Measurements from ENCODE around the gene IGF2.

IGF2 gene

DNA sequence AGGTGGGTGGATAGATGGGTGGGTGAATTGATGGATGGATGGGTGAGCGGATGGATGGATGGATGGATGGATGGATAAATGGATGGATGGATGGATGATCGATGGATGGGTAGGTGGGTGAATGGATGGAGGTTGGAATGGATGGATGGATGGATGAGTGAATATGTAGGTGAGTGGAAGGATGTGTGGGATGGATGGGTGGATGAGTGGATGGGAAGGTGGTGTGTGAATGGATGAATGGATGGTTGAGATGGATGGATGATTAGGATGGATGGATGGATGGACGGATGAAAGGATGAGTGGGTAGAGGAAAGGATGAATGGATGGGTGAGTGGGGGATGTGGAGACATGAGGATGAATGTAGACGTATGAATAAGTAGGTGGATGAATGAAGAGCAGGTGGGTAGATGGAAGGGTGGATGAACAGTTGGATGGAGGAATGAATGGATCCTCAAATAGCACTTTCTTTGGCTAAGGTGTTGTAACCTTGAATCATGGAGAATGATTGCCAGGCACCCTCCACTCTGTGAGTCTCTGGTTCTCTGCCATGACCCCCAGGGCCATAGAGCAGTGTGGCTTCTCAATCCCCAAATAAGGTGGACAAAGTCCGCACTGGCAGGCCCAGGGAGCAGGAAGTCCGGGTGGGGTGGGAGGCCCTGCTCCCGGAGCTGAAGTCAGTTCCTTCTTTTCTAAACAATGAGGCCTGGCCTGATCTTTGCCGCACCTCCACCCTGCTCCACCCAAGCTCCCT, 36.9 kb downstream of the IGF2 start:
- no peak for DNase-seq

- no peak for DNase-seq
Measured at GRCh38 chr11:2101171-2101675, 38.0 kb downstream of the IGF2 start.

DNA sequence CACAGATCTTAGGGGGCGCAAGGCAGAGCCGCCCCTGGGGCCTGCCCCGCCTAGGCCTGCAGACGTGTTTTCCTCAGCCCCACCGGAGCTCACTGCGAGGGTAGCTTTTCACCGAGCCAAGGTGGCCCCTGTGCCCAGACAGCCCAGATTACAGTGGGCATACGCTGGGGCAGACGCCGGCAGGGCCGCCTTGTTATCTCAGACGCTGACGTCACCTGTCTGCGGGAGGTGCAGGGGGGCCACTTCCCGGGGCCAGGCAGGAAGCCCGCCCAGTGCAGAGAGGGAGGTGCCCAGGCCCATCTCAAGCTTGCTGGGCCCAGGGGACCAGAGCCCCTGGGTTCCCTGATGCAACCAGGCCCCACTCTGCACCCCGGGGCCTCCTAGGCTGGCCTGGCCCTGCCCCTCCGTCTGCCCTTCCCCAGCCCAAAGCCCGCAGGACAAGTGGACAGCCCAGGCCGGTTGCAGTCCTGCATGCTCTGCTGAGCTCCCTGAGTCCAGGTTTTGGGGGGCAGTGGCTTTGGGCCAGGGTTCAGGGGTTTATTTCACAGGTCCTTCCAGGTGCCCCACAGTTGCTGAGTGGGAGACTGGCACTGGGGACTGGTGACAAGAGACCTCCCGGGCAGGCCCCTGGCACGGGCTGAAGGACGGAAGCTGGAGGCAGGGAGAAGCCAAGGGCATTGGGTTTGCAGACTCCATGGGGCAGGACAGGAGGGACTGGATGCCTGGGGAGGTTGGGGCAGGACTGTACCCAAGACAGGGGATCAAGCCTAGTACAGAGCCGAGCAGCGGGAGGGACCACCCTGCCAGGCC, 38.6 kb downstream of the IGF2 start:
- DNase-seq, result no peak

DNA sequence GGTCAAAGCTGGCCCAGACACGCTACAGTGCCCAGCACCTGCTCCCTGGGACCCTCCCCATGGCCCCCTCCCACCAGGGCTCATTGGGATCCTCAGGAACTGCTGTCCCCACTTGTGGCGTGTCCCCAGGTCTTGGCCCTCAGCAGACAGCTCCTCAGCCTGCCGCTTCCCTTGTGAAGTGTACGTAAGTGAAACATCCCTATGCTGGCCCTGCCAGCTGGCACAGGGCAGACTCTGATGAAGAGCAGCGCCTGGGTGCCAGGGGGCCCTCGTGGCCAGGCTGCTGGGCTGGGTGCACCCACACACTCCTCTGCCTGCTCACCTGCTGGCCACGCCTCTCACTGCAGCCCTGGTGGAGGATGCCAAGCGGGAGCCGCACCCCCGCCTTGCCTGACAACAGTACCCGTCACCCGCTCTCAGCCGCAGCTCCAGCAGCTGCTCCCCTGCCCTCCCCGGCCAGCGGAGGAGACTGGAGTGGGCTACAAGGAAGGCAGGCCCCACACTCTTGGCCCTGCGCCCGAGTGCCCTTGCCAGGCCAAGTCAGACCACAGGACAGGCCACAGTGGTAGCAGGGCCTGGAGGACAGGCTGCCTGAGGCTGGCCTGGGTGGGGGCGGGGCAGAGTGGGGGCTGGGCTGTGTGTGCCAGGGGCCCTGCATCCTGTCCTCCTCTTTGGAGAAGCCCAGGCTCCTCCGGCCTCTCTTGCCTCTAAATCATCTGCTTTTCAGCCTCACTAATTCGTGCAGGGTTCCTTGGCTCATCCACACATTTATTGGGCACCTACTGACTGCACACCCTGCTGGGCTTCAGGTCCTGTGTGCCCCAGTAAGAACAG, 39.5 kb downstream of the IGF2 start:
- DNase-seq, result no peak

- no peak for DNase-seq
Measured at GRCh38 chr11:2098691-2099515, 40.3 kb downstream of the IGF2 start.

DNA sequence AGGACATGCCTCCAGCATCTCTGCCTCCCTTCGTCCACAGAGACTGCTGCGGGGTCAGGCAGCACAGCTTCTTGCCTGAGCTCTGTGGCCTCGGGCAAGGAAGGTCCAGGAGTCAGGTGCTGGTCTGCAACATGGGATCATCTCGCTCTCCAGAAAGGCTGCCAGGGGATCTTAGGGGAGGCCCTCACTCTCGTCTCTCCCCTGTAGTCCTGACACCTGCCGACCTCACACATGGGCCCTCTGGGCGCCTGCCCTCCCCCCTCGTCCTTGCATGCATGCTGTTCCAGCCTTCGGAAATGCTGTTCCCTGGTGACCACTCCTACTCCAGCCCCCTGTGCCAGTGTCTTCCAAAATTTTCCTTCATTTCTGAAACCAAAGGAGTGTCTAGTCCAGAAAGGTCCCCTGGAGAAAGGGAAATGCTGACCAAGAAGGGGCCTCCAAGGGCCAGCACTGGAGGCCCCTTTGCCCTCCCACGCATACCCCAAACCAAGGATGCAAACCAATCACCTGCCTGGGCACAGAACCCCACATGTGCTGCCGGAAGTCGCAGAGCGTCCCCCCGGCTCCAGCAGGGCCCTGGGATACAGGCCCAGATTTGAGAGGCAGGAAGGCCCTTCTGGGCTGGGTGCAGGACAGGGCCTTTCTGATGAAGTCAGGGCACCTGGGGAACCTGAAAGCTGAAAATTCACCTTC, 41.0 kb downstream of the IGF2 start:
- DNase-seq, result no peak

- no peak for DNase-seq
Measured at GRCh38 chr11:2097356-2097997, 41.7 kb downstream of the IGF2 start.

- DNase-seq, result no peak
Measured at GRCh38 chr11:2096919-2097301, 42.3 kb downstream of the IGF2 start.

DNA sequence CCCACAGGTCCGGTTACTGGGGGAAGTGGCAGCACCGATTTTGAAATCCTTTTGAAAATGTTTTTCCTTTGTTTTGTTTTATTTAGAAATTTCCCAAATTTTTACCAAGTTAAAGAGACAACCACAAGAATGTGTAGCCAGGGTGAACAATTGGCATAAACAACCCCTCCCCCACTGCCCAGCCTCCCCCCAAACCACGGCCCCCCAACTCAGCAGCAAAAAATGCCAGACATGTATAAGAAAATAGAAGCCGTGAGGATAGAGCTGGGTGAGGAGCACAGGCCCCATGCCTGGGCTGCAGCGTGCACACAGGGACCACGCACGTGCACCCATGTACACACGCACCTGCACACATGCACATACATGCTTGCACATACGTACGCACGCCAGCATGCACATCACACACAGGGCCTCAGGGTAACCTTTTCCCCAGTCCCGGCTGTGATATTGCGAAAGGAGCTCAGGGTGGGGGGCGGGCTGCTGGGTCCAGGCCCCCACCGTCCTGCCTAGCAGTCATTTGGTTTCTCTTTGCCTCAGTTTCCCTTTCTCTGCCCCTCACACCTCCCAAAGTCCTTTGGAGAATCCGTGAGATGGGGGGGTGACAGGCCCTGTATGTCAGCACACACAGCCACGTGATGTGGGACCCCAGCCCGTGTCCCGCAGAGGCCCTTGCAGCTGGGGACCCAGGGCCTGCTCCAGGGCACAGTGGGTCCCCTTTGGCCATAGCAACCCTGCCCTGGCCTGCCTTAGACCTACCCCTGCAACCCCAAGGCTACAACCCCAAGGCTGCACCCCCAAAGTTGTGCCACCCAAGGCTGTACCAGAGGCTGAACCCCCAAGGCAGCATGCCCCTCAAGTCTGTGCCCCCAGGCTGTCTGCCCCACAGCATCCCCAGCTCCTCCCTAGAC, 42.9 kb downstream of the IGF2 start:
- DNase-seq, result no peak

GRCh38 chr11:2095542-2095941, 43.6 kb downstream of the IGF2 start:
- no peak for DNase-seq

- DNase-seq, result no peak
Measured at GRCh38 chr11:2095198-2095520, 44.0 kb downstream of the IGF2 start.

GRCh38 chr11:2094354-2095197, 44.6 kb downstream of the IGF2 start:
- DNase-seq, result no peak

DNA sequence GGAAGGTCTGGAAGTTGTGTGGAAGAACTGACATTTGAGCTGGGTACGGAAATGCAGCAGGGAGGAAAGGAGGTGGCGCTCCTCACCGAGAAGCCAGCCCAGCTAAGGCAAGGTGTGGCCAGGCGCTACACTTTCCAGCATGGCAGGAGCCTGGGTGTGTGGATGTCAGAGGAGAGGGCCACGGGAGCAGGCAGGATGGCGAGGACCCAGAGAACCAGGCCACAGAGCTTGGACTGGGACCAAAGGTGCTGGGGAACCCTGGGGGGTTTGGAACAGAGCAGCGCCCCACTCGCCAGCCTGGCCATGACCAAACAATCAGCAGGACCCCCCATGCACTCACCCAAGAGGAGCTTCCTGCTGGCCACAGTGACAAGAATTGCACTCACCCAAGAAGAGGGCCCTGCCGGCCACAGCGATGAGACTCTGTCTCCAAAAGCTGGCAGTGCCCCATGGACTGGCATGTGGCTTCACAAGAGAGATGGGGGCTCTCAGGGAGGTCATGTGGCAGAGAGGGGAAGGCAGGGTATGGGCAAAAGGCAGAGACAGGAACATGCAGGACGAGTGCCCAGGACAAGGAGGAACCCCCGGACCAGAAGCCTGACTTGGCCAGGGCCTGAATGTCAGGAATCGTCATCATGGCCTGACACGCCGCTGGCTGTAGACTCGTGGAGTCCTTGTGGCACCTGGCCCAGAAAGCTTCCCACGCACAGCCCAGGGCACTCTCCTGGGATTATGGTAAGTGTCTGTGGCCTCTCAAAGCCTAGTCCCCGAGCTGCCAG, 45.4 kb downstream of the IGF2 start:
- DNase-seq, result no peak

DNA sequence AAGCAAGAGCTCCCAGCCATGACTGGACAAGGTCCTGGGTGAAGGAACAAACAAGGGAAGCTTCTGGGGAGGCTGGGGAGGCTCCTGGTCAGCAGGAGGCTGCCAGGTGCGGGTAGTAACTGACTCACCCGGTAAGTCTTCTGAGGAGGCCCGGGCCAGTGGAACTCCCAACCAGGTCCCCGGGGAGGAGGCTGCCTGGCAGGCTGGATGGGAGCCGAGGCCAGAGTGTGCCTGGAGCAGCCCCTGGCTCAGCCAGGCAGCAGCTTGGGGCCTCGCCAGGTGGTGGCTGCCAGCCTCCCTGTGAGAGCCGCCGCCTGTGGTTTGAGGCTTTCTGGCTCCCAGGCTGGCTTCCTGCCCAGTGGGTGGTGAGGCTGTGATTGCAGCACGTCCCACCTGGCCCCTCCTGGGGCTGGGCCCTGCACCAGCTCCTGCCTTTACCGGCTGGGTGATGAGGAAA, 46.2 kb downstream of the IGF2 start:
- peak; percentile 53 for DNase-seq

DNA sequence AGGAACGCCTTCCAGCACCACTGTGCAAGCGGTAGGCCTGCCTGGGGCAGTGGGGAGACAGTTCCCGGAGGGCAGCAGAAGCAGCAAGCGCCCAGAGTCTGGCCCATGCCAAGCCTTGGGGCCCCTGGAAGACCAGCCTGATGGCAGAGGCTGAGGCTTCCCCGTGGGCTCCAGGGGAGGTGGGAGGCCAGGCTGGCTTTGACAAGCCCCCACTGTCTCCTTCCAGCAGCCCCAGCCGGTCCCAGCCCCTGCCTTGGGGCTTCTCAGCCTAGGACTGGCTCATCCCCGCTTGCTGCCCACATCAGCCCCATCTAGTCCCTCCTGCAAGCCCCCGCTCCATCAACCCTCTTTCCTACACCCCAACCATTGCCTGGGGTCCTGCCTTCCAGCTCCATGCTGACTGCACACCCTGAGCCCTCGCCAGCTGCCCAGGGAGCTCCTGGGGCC, 46.7 kb downstream of the IGF2 start:
- no peak for DNase-seq

DNA sequence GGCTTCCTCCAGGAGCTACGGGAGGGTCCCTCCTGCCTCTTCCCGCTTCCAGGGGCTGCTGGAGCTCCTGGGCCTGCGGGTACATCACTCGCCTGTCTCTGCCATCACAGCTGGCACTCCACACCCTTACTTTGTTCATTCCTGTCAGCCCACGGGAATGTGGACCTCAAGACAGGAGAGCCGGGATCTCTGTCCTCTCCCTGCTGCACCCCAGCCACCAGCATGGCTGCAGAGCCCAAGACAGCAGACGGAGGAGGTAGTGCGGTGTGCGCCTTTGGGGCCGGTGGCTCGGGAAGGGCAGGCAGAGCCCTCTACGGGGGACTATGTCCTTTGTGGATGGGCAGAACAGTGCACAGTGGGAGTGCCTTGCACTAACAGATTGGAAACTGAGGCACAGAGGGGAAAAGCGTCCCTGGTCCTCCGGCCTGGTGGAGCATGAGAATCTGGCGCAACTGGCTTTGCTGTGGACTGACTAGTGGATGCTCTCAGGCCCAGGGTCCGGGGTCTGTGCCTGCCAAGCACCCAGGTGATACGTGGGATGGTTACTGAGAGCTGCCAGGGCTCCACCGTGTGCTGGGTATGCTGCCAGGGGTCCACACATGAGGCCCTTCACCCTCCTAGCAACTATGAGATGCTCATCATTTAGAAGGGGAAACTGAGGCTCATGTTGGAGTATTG, 47.3 kb downstream of the IGF2 start:
- DNase-seq, result no peak

GRCh38 chr11:2091112-2091746, 48.0 kb downstream of the IGF2 start:
- DNase-seq, result no peak
